HG03575 (cell line): ENCODE results near the gene EZH2.

Source experiments
- ATAC-seq: cut with Tn5 transposase; IDR thresholded peaks from one replicate; pipeline ENCODE4 v1.9.1; 2021; ENCODE audit not compliant: unreplicated experiment, insufficient number of reproducible peaks, low FRiP score; ENCODE audit errors: extremely low read depth

The EZH2 gene

GRCh38 chr7:148790131-148790726 lies 93.9 kb downstream of the EZH2 start:
- no peak for ATAC-seq

GRCh38 chr7:148789220-148789619 lies 94.9 kb downstream of the EZH2 start:
- no peak for ATAC-seq

- ATAC-seq: no peak
Observed at GRCh38 chr7:148787571-148788295, 96.4 kb downstream of the EZH2 start.

GRCh38 chr7:148783801-148784527 lies 100.1 kb downstream of the EZH2 start:
- no peak for ATAC-seq

- no peak for ATAC-seq
Observed at GRCh38 chr7:148782757-148783456, 101.2 kb downstream of the EZH2 start.

- no peak for ATAC-seq
Observed at GRCh38 chr7:148774471-148774870, 109.6 kb downstream of the EZH2 start.

- peak; percentile 66 for ATAC-seq
Observed at GRCh38 chr7:148773334-148773733, 110.8 kb downstream of the EZH2 start.

GRCh38 chr7:148772297-148773089 lies 111.6 kb downstream of the EZH2 start:
- ATAC-seq: no peak

GRCh38 chr7:148770004-148770403 lies 114.1 kb downstream of the EZH2 start:
- ATAC-seq: no peak

- no peak for ATAC-seq
Observed at GRCh38 chr7:148763622-148764021, 120.5 kb downstream of the EZH2 start.

- no peak for ATAC-seq
Observed at GRCh38 chr7:148761499-148762278, 122.4 kb downstream of the EZH2 start.
